ENCODE data around the gene SIN3B.

DNA sequence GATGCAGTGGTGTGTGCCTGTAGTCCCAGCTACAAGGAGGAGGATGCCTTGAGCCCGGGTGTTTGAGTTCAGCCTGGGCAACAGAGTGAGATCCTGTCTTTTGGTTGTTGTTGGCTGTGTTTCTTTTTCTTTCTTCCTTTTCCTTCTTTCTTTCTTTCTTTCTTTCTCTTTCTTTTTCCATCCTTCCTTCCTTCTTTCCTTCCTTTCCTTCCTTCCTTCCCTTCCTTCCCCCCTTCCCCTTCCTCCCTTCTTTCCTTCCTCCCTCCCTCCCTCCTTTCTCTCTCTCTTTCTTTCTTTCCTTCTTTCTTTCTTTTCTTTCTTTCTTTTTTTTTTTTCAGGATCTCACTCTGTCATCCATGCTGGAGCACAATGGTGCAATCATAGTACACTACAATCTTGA, 46.5 kb upstream of the SIN3B start:
- TF ChIP-seq, protein P1, sequence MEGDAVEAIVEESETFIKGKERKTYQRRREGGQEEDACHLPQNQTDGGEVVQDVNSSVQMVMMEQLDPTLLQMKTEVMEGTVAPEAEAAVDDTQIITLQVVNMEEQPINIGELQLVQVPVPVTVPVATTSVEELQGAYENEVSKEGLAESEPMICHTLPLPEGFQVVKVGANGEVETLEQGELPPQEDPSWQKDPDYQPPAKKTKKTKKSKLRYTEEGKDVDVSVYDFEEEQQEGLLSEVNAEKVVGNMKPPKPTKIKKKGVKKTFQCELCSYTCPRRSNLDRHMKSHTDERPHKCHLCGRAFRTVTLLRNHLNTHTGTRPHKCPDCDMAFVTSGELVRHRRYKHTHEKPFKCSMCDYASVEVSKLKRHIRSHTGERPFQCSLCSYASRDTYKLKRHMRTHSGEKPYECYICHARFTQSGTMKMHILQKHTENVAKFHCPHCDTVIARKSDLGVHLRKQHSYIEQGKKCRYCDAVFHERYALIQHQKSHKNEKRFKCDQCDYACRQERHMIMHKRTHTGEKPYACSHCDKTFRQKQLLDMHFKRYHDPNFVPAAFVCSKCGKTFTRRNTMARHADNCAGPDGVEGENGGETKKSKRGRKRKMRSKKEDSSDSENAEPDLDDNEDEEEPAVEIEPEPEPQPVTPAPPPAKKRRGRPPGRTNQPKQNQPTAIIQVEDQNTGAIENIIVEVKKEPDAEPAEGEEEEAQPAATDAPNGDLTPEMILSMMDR (IDR thresholded peaks at IDR 0.05) = no peak
- TF ChIP-seq EP300 (IDR thresholded peaks at IDR 0.05) (no peak), POLR2A (IDR thresholded peaks at IDR 0.05) (no peak)
